ENCODE measurements around the gene DPY19L2. TPM values are rescaled to one million over a fixed set of nuclear protein-coding genes. Genes with fewer than 3 reads are reported as not detected.
"Not testable (repeated sequence)": the region's sequence is repeated elsewhere in the genome, so short reads cannot be mapped to it uniquely, and the experiment has no call there.

DPY19L2 gene
- total and polyA plus RNA-seq, 2 donors from 2014 or later: 17.8 to 24.5 TPM

DNA sequence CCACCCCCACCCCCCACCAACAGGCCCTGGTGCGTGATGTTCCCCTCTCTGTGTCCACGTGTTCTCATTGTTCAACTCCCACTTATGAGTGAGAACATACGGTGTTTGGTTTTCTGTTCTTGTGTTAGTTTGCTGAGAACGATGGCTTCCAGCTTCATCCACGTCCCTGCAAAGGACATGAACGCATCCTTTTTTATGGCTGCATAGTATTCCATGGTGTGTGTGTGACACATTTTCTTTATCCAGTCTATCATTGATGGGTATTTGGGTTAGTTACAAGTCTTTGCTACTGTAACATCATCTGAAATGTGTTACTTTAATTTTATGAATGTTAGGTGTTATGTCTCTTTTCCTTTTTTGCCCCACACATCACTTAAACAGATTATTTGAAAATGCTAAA lies 109.8 kb downstream of the DPY19L2 start:
- H3K4me3 ChIP-seq (ENCODE audit: low read length in 3 of 3); intact Hi-C loops (cut with DNase I); H3K36me3 ChIP-seq (ENCODE audit: control insufficient read depth in 2 of 3, insufficient read depth in 3 of 3, low read length in 3 of 3); FAIRE-seq; H3K9me3 ChIP-seq (ENCODE audit: control insufficient read depth in 2 of 3, insufficient read depth in 1 of 3, low read length in 3 of 3); H3K27ac ChIP-seq (ENCODE audit: low read depth in 2 of 2, low read length in 2 of 2); DNase-seq; H3K9ac ChIP-seq (ENCODE audit: low read length in 3 of 3); H3K4me1 ChIP-seq (ENCODE audit: control insufficient read depth in 2 of 3, insufficient read depth in 2 of 3, low read depth in 1 of 3, low read length in 3 of 3); H3K27me3 ChIP-seq (ENCODE audit: control insufficient read depth, insufficient read depth, low read length): not testable (repeated sequence)

DNA sequence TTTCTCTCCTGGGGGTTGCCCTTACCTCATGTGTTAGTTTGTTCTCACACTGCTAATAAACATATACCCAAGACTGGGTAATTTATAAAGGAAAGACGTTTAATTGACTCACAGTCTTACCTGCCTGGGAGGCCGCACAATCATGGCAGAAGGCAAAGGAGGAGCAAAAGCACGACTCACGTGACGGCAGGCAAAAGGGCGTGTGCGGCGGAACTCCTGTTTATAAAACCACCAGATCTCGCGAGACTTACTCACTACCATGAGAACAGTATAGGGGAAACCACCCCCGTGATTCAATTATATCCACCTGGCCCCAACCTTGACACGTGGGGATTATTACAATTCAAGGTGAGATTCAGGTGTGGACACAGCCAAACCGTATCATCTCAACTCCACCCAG lies 116.9 kb downstream of the DPY19L2 start:
- H3K27me3 ChIP-seq (ENCODE audit: control insufficient read depth, insufficient read depth, low read length); H3K9me3 ChIP-seq (ENCODE audit: control insufficient read depth in 2 of 3, insufficient read depth in 1 of 3, low read length in 3 of 3); H3K27ac ChIP-seq (ENCODE audit: low read depth in 2 of 2, low read length in 2 of 2); H3K36me3 ChIP-seq (ENCODE audit: control insufficient read depth in 2 of 3, insufficient read depth in 3 of 3, low read length in 3 of 3); H3K4me1 ChIP-seq (ENCODE audit: control insufficient read depth in 2 of 3, insufficient read depth in 2 of 3, low read depth in 1 of 3, low read length in 3 of 3); intact Hi-C loops (cut with DNase I); FAIRE-seq; H3K9ac ChIP-seq (ENCODE audit: low read length in 3 of 3); H3K4me3 ChIP-seq (ENCODE audit: low read length in 3 of 3); DNase-seq: not testable (repeated sequence)

DNA sequence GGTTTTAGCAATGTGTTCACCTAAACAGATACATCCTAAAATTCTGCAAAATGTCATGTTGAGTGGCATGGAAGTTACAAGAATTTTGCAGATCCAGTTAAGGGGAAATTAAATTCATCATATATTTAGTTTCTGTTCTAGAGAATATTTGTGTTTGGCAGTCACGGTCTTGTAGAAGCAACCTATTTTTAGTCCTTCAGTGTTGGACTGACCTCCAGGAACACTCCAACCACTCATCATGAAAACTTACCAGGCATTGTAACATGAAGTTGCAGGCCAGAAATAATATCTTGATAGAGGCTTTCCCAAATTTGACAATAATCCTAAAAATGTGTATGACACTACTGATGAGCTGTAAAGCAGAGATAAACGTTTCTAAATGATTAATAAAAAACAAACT lies 119.3 kb downstream of the DPY19L2 start:
- FAIRE-seq; H3K4me1 ChIP-seq (ENCODE audit: control insufficient read depth in 2 of 3, insufficient read depth in 2 of 3, low read depth in 1 of 3, low read length in 3 of 3); H3K36me3 ChIP-seq (ENCODE audit: control insufficient read depth in 2 of 3, insufficient read depth in 3 of 3, low read length in 3 of 3); DNase-seq; H3K9ac ChIP-seq (ENCODE audit: low read length in 3 of 3); H3K27ac ChIP-seq (ENCODE audit: low read depth in 2 of 2, low read length in 2 of 2); intact Hi-C loops (cut with DNase I); H3K9me3 ChIP-seq (ENCODE audit: control insufficient read depth in 2 of 3, insufficient read depth in 1 of 3, low read length in 3 of 3); H3K4me3 ChIP-seq (ENCODE audit: low read length in 3 of 3); H3K27me3 ChIP-seq (ENCODE audit: control insufficient read depth, insufficient read depth, low read length): not testable (repeated sequence)

DNA sequence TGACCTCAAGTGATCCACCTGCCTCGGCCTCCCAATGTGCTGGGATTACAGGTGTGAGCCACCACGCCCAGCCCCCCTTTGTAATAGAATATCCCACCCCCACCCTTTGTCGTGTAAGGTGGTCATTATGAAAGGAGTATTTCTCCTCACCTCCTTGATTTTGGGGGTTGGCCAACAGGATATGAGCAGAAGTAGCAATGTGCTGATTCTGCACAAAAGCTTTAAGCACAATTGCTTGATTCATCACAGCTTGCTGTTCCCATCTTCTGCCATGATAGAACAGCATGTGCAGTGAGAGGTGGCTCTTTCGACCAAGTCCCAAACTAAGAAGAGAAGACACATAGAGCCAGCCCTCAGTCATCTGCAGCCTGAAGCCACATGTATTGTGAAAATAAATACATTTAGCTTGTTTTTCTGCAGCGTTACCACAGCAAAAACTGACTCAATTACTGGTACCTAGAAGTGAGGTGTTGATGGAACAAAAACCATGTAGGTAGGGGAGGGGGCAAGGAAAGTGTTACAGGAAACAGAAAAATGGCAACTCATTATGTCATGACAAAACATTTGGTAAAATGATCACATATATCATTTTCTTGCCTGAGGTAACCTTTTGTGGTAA lies 122.9 kb downstream of the DPY19L2 start:
- H3K36me3 ChIP-seq (ENCODE audit: control insufficient read depth in 2 of 3, insufficient read depth in 3 of 3, low read length in 3 of 3); DNase-seq; H3K9me3 ChIP-seq (ENCODE audit: control insufficient read depth in 2 of 3, insufficient read depth in 1 of 3, low read length in 3 of 3); H3K4me1 ChIP-seq (ENCODE audit: control insufficient read depth in 2 of 3, insufficient read depth in 2 of 3, low read depth in 1 of 3, low read length in 3 of 3); H3K27ac ChIP-seq (ENCODE audit: low read depth in 2 of 2, low read length in 2 of 2); FAIRE-seq; H3K27me3 ChIP-seq (ENCODE audit: control insufficient read depth, insufficient read depth, low read length); H3K9ac ChIP-seq (ENCODE audit: low read length in 3 of 3); intact Hi-C loops (cut with DNase I); H3K4me3 ChIP-seq (ENCODE audit: low read length in 3 of 3): not testable (repeated sequence)

DNA sequence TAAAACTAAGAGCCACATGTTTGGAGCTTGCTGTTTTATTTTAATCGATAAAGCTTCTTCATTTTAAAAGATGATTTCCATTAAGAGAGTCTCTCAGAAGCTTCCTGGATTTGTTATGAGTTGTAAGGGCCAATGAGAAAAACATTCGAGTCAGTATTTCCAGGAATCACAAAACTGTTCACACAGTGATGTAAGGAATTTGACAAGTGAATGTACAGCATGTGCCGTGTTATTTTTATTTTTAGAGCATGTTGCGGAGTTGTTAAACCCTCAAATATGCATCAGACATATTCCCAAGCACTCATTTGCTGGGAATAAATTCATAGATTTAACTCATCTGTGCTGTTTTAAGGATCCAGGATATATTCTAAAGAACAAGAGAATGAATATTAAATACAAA lies 129.6 kb downstream of the DPY19L2 start:
- H3K36me3 ChIP-seq (ENCODE audit: control insufficient read depth in 2 of 3, insufficient read depth in 3 of 3, low read length in 3 of 3); H3K9me3 ChIP-seq (ENCODE audit: control insufficient read depth in 2 of 3, insufficient read depth in 1 of 3, low read length in 3 of 3); H3K27ac ChIP-seq (ENCODE audit: low read depth in 2 of 2, low read length in 2 of 2); H3K9ac ChIP-seq (ENCODE audit: low read length in 3 of 3); FAIRE-seq; DNase-seq; H3K27me3 ChIP-seq (ENCODE audit: control insufficient read depth, insufficient read depth, low read length); H3K4me3 ChIP-seq (ENCODE audit: low read length in 3 of 3); intact Hi-C loops (cut with DNase I); H3K4me1 ChIP-seq (ENCODE audit: control insufficient read depth in 2 of 3, insufficient read depth in 2 of 3, low read depth in 1 of 3, low read length in 3 of 3): not testable (repeated sequence)

DNA sequence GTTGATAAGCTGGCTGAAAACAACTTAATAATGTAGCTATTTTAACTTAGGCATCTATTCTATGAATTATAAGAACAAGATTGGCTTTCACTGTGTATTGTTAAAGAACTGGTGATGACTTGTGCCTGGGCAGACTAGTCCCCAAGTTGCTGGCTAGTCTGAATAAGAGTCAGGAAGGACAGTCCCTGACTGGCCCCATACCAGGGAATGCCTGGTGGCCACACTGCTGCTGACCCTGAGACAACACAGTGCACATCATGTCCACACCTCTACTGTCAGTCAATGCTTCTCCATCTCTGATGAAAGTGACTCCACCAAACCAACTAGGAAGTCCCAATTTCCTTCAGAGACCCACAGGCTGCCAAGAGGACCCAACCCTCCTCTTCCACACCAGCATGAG lies 130.5 kb downstream of the DPY19L2 start:
- H3K9ac ChIP-seq (ENCODE audit: low read length in 3 of 3); intact Hi-C loops (cut with DNase I); H3K27me3 ChIP-seq (ENCODE audit: control insufficient read depth, insufficient read depth, low read length); H3K9me3 ChIP-seq (ENCODE audit: control insufficient read depth in 2 of 3, insufficient read depth in 1 of 3, low read length in 3 of 3); H3K27ac ChIP-seq (ENCODE audit: low read depth in 2 of 2, low read length in 2 of 2); H3K4me3 ChIP-seq (ENCODE audit: low read length in 3 of 3); DNase-seq; H3K4me1 ChIP-seq (ENCODE audit: control insufficient read depth in 2 of 3, insufficient read depth in 2 of 3, low read depth in 1 of 3, low read length in 3 of 3); H3K36me3 ChIP-seq (ENCODE audit: control insufficient read depth in 2 of 3, insufficient read depth in 3 of 3, low read length in 3 of 3); FAIRE-seq: not testable (repeated sequence)

DNA sequence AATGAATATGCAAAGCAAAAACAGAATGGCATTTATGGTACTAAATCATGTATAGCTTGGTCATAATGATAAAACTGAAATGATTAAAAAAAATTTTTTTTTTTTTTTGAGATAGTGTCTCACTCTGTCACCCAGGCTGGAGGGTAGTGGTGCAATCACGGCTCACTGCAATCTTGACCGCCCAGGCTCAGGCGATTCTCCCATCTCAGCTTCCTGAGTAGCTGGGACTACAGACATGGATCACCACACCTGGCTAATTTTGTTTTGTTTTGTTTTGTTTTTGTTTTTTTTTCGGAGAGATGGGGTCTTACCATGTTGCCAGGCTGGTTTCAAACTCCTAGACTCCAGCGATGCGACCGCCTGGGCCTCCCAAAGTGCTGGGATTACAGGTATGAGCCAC lies 138.7 kb downstream of the DPY19L2 start:
- intact Hi-C loops (cut with DNase I); H3K9ac ChIP-seq (ENCODE audit: low read length in 3 of 3); H3K9me3 ChIP-seq (ENCODE audit: control insufficient read depth in 2 of 3, insufficient read depth in 1 of 3, low read length in 3 of 3); FAIRE-seq; H3K36me3 ChIP-seq (ENCODE audit: control insufficient read depth in 2 of 3, insufficient read depth in 3 of 3, low read length in 3 of 3); H3K27ac ChIP-seq (ENCODE audit: low read depth in 2 of 2, low read length in 2 of 2); H3K4me1 ChIP-seq (ENCODE audit: control insufficient read depth in 2 of 3, insufficient read depth in 2 of 3, low read depth in 1 of 3, low read length in 3 of 3); H3K27me3 ChIP-seq (ENCODE audit: control insufficient read depth, insufficient read depth, low read length); H3K4me3 ChIP-seq (ENCODE audit: low read length in 3 of 3): not testable (repeated sequence)
- peak in 1 of 5 donors; percentile 1 for DNase-seq

Data from kidney (tissue), 11 donors.